Heart left ventricle (tissue), 16 donors: ENCODE measurements around the gene RSPH6A. TPM values are rescaled to one million over a fixed set of nuclear protein-coding genes. Genes with fewer than 3 reads are reported as not detected.

Experiments used
- ATAC-seq, 4 donors: fragments of 200-7000 bp; cut with Tn5 transposase; one replicate each; pipeline ENCODE4 v1.9.1; 2020 to 2022; ENCODE audit warnings: moderate library complexity in 4 of 4, mild to moderate bottlenecking in 3 of 4, moderate number of reproducible peaks in 1 of 4
- DNase-seq, 5 donors: peaks; one replicate each; pipeline ENCODE4 v3.0.0-alpha.2; 2020
- H3K27ac ChIP-seq, 12 donors: fragments of 200-600 bp; sonication (generic) in 4 of 12; one replicate each; pipeline versions ENCODE4 v1.5.0 to v1.8.0; 2016 to 2022; ENCODE audit warnings: mild to moderate bottlenecking in 2 of 12
- H3K27me3 ChIP-seq, 9 donors: fragments of 200-600 bp; sonication (generic) in 2 of 9; one replicate each; pipeline versions ENCODE4 v1.5.1 to v1.8.0; 2016 to 2022; ENCODE audit warnings: mild to moderate bottlenecking in 3 of 9
- H3K36me3 ChIP-seq, 9 donors: fragments of 200-600 bp; sonication (generic) in 2 of 9; one replicate each; pipeline versions ENCODE4 v1.5.0 to v1.8.0; 2018 to 2022; ENCODE audit warnings: mild to moderate bottlenecking in 2 of 9
- H3K4me1 ChIP-seq, 12 donors: fragments of 200-600 bp; sonication (generic) in 4 of 12; one replicate each; pipeline versions ENCODE4 v1.5.0 to v1.8.0; 2016 to 2022; ENCODE audit warnings: mild to moderate bottlenecking in 3 of 12
- H3K4me3 ChIP-seq, 12 donors: fragments of 200-600 bp; sonication (generic) in 4 of 12; one replicate each; pipeline versions ENCODE4 v1.5.0 to v1.8.0; 2017 to 2022; ENCODE audit warnings: mild to moderate bottlenecking in 9 of 12, moderate library complexity in 4 of 12
- H3K9me3 ChIP-seq, 12 donors: fragments of 200-600 bp; sonication (generic) in 4 of 12; one replicate each; pipeline versions ENCODE4 v1.5.0 to v1.8.0; 2016 to 2022; ENCODE audit warnings: mild to moderate bottlenecking in 1 of 12
- CTCF ChIP-seq, 12 donors: fragments of 200-600 bp; sonication (generic) in 4 of 12; IDR thresholded peaks; one replicate each; pipeline versions ENCODE4 v1.5.0 to v1.8.0; 2018 to 2022; ENCODE audit warnings: antibody characterized with exemption in 12 of 12, mild to moderate bottlenecking in 5 of 12
- POLR2A ChIP-seq, 2 donors: fragments of 450-650 bp; IDR thresholded peaks; one replicate each; pipeline ENCODE4 v1.6.1; 2017; ENCODE audit warnings: antibody characterized with exemption in 2 of 2, mild to moderate bottlenecking in 2 of 2, moderate library complexity in 2 of 2
- WGBS, 4 donors: extraction: QIAGEN DNeasy Blood & Tissue Kit in 2 of 4; methylation state at CpG; one replicate each; pipeline versions ENCODE4 v1.1.5 to v1.1.7; 2013 to 2018; 5-methylcytosine and 5-hydroxymethylcytosine counted together
- intact Hi-C, 10 donors: fragments of 100-400 bp; cut with DNase I; formaldehyde crosslinking; loops; one replicate each; pipeline versions ENCODE4 v1.11.1 to v1.14.2; 2022
- polyA plus RNA-seq, 2 donors: library from polyadenylated mRNA; stranded (reverse); fragments of 200-250 nt; gene quantifications; one replicate each; pipeline ENCODE4 v1.2.3, GENCODE V29; 2013
- total RNA-seq, 9 donors: library from RNA; depleted of rRNA in 2 of 9; stranded (reverse); fragments of >200 nt in 2 of 9; fragmentation: NEBNext Ultra II Directional in 3 of 9; extraction: Animal tissue kit (Norgen Biotek cat#: 25700) in 3 of 9; gene quantifications; one replicate each; pipeline versions ENCODE4 v1.1.0 to v1.2.4, GENCODE V29; 2016 to 2023
- donor health status: ischemic (EF 13 %, LVEDD 7.1; RV severe dilation, severe dysfunction).
- donor health status: healthy with polysubstance abuse.
- donor health status: DM: no; HTN: yes; CAD: no.
- donor health status: DM: no; HTN: no; CAD: no.
- donor health status: ischemic (EF 25% LVEDD 6.9; RV normal size, moderate dysfunction).
- donor health status: ischemic (EF 25% LVEDD 5.7; RV mildly dilated, moderate dysfunction).
- donor health status: healthy.
- donor health status: DM: yes; HTN: yes; CAD: no.
- donor health status: ischemic (EF 35%, LVEDD 5.7; RV mildly dilated, moderate dysfunction).
- donor health status: nonischemic (EF 11% LVEDD 7.7; RV severe dilation, severe dysfunction).
- donor health status: DM: yes; HTN: yes; CAD: no.
- donor health status: PGD.
- donor health status: ischemic (EF 29% LVEDD 5.4; RV normal size, mild dysfunction).
- donor health status: nonischemic (EF 23%, LVEDD 6.1; RV moderate dilation, normal function).

Gene RSPH6A
- total and polyA plus RNA-seq, 11 donors = not detected

GRCh38 chr19:45825263-45825605 is 10.1 kb upstream of the RSPH6A start:
- Histone ChIP-seq H3K27ac (no peak overlapping the region), H3K4me3 (no peak overlapping the region), H3K36me3 (peaks cover 0 to 96% (median 90%) of the 10 kb centered on the region in 9 donors), H3K27me3 (no peaks in the 10 kb centered on the region), H3K9me3 (no peaks in the 10 kb centered on the region), H3K4me1 (peaks cover 0 to 8% (median 0%) of the 10 kb centered on the region in 12 donors)
- WGBS, 4 donors = 91 to 97% (median 93%) methylated on average over 7 to 8 of the region's 8 CpGs
- intact Hi-C loops = no loop called here
- no peak for TF ChIP-seq CTCF (IDR thresholded peaks at IDR 0.05)
- TF ChIP-seq POLR2A (IDR thresholded peaks at IDR 0.05) = no peak
- ATAC-seq = no peak
- no peak for DNase-seq

DNA sequence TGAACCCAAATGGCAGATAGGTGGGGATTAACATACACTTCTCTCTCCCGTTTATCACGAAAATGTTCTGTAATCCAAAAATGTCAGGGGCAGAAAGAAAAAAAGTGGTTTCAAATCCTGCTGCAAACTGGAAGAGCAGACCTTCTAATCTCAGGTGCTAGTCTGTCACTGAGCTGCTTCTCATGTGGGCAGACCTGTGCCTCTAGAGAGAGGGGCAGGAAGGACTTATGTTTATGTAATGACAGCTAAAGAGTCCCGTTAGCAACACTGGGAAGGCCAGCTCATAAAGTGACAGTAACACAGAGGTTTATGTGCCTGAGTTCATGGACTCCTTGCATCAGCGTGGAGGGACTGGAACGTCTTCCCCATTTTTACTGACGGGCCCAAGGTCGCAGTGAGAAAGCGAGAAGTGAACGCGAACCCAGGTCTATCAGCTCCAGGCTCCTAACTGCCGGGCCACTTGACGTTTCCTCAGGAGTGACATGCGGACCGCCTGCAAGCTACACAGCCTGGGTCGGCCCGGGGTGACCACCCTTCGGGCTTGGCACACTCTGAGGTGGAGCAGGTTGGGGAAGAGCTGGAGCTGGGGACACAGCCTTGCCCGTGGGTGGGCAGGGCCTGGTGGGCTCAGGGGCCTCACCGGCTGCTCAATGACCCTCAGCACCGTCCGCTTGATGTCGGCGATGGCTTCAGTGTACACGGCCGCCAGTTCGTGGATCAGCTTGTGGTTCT is 9.6 kb upstream of the RSPH6A start:
- peak in 2 of 5 donors; percentile 6 to 54 for DNase-seq

GRCh38 chr19:45824041-45824471 is 8.9 kb upstream of the RSPH6A start:
- Histone ChIP-seq H3K36me3 (peaks cover 0 to 91% (median 84%) of the 10 kb centered on the region in 9 donors), H3K4me1 (peaks cover 0 to 8% (median 0%) of the 10 kb centered on the region in 12 donors), H3K9me3 (no peaks in the 10 kb centered on the region), H3K27me3 (no peaks in the 10 kb centered on the region), H3K4me3 (no peak overlapping the region), H3K27ac (no peak overlapping the region)
- no peak for ATAC-seq
- intact Hi-C loops = no loop called here
- TF ChIP-seq CTCF (IDR thresholded peaks at IDR 0.05) = no peak
- TF ChIP-seq POLR2A (IDR thresholded peaks at IDR 0.05) = no peak
- WGBS, 4 donors = 35 to 68% (median 62%) methylated on average over 10 to 12 of the region's 12 CpGs
- DNase-seq = peak in 2 of 5 donors; percentile 30 to 55

More for the DNA sequence above, 9.6 kb upstream of the RSPH6A start:
- Histone ChIP-seq H3K4me1 (peaks cover 0 to 8% (median 0%) of the 10 kb centered on the region in 12 donors), H3K9me3 (no peaks in the 10 kb centered on the region), H3K27ac (no peak overlapping the region), H3K36me3 (peaks cover 0 to 96% (median 90%) of the 10 kb centered on the region in 9 donors), H3K4me3 (no peak overlapping the region), H3K27me3 (no peaks in the 10 kb centered on the region)
- intact Hi-C loops = no loop called here
- no peak for ATAC-seq
- no peak for TF ChIP-seq POLR2A (IDR thresholded peaks at IDR 0.05)
- no peak for TF ChIP-seq CTCF (IDR thresholded peaks at IDR 0.05)
- WGBS, 4 donors = 84 to 93% (median 88%) methylated on average over 14 to 26 of the region's 26 CpGs

DNA sequence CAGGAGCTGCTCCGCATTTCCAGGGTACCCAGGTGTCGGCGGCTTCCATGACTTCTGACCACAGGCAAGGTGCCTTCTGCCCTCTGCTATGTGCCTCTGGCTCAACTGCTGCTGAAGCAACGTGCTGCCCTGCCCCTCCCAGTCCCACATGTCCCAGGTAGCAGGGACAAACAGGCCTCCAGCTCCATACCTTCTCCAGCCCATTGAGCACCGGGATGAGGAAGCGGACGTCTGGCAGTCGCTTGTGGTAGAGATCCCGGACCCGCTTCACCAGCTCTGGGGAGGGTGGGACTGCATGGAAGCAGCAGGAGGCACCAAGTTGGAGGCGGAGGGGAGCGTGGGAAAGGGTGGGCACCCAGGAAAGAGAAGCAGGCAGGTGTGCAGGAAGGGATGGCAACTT is 8.1 kb upstream of the RSPH6A start:
- H3K4me1 ChIP-seq = peaks cover 0 to 8% (median 0%) of the 10 kb centered on the region in 12 donors
- H3K27ac ChIP-seq = no peak overlapping the region
- no peak for ATAC-seq
- DNase-seq = peak in 2 of 5 donors; percentile 17 to 42
- peaks cover 0 to 82% (median 75%) of the 10 kb centered on the region in 9 donors for H3K36me3 ChIP-seq
- intact Hi-C loops = no loop called here
- no peak overlapping the region for H3K4me3 ChIP-seq
- no peaks in the 10 kb centered on the region for H3K27me3 ChIP-seq
- 93 to 96% (median 95%) methylated on average over 7 to 12 of the region's 12 CpGs for WGBS, 4 donors
- TF ChIP-seq POLR2A (IDR thresholded peaks at IDR 0.05) = no peak
- no peaks in the 10 kb centered on the region for H3K9me3 ChIP-seq
